WERI-Rb-1 (cell line): ENCODE results near the gene MTUS2.

ENCODE experiments used
- DNase-seq: peaks from one replicate; pipeline ENCODE4 v3.0.0-alpha.2; 2020
- H3K27ac ChIP-seq: fragments of 250-450 bp; sonication (Bioruptor Pico); 2 replicates; pipeline ENCODE4 v1.5.1; 2020; ENCODE audit warnings: mild to moderate bottlenecking, moderate library complexity
- H3K27me3 ChIP-seq: fragments of 250-450 bp; sonication (Bioruptor Pico); 2 replicates; pipeline ENCODE4 v1.5.1; 2021; ENCODE audit warnings: mild to moderate bottlenecking, low read depth, moderate library complexity; ENCODE audit not compliant: insufficient read depth, severe bottlenecking
- H3K36me3 ChIP-seq: fragments of 250-450 bp; sonication (Bioruptor Pico); 2 replicates; pipeline ENCODE4 v1.5.1; 2020; ENCODE audit warnings: mild to moderate bottlenecking, moderate library complexity
- H3K4me3 ChIP-seq: 2 replicates; pipeline ENCODE4 v1.5.1; 2011; ENCODE audit warnings: low read depth, mild to moderate bottlenecking, control low read depth, low read length
- H3K9me3 ChIP-seq: fragments of 250-450 bp; sonication (Bioruptor Pico); 2 replicates; pipeline ENCODE4 v1.5.1; 2021; ENCODE audit warnings: mild to moderate bottlenecking, moderate library complexity; ENCODE audit not compliant: severe bottlenecking
- TF ChIP-seq, protein P1 (sequence below): IDR thresholded peaks from 2 replicates; pipeline ENCODE4 v1.5.1; 2011; ENCODE audit warnings: low read depth, mild to moderate bottlenecking, control low read depth, inconsistent platforms, low read length

Gene MTUS2

DNA sequence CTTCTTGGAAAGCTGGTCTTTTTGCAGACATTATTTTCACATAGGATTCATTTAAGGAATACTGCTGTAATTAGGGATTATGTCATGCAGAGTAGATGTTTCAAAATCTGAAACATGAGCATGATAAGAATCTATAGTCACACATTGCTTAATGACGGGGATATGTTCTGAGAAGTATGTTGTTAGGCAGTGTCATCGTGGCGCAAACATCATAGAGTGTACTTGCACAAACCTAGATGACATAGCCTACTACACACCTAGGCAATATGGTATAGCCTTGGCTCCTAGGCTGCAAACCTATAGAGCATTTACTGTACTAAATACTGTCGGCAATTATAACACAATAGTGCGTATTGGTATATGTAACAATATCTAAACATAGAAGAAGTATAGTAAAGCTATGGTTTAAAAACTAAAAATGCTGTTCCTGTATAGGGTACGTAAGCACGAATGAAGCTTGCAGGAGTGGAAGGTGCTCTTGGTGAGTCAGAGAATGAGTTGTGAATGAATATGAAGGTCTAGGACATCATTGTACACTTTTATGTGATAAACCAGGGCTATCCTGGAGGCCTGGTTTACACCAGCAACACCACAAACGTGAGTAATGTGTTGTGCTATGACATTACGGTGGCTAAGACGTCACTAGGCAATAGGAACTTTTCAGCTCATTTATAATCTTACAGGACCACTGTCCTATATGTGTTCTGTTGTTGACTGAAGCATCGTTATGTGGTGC is 283.1 kb downstream of the MTUS2 start:
- Histone ChIP-seq H3K27ac (no peak overlapping the region), H3K9me3 (no peaks in the 10 kb centered on the region), H3K4me3 (no peak overlapping the region), H3K27me3 (no peaks in the 10 kb centered on the region), H3K36me3 (no peaks in the 10 kb centered on the region)
- no peak for DNase-seq
- TF ChIP-seq, protein P1, sequence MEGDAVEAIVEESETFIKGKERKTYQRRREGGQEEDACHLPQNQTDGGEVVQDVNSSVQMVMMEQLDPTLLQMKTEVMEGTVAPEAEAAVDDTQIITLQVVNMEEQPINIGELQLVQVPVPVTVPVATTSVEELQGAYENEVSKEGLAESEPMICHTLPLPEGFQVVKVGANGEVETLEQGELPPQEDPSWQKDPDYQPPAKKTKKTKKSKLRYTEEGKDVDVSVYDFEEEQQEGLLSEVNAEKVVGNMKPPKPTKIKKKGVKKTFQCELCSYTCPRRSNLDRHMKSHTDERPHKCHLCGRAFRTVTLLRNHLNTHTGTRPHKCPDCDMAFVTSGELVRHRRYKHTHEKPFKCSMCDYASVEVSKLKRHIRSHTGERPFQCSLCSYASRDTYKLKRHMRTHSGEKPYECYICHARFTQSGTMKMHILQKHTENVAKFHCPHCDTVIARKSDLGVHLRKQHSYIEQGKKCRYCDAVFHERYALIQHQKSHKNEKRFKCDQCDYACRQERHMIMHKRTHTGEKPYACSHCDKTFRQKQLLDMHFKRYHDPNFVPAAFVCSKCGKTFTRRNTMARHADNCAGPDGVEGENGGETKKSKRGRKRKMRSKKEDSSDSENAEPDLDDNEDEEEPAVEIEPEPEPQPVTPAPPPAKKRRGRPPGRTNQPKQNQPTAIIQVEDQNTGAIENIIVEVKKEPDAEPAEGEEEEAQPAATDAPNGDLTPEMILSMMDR: no peak

DNA sequence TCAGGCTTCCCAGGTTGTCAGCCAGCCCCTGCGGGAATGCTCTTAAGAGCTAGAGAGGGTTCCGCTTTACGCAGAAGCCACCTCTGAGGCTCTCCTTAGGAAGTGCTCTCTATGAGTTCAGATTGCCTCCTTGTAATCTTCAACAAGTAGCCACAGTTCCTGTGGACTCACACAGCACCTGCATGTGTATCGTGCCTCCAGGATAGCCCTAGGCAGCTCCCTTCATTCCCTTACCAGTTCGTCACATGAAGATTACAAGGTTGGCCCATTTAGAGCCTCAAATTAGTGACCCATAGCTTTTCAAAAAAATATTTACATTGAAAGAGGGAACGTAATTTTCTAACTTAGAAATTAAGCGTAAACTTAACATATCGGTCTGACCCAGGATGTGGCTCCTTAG is 284.3 kb downstream of the MTUS2 start:
- Histone ChIP-seq H3K27ac (no peak overlapping the region), H3K36me3 (no peaks in the 10 kb centered on the region), H3K27me3 (no peaks in the 10 kb centered on the region), H3K4me3 (no peak overlapping the region), H3K9me3 (no peaks in the 10 kb centered on the region)
- no peak for DNase-seq
- TF ChIP-seq, protein P1: no peak

DNA sequence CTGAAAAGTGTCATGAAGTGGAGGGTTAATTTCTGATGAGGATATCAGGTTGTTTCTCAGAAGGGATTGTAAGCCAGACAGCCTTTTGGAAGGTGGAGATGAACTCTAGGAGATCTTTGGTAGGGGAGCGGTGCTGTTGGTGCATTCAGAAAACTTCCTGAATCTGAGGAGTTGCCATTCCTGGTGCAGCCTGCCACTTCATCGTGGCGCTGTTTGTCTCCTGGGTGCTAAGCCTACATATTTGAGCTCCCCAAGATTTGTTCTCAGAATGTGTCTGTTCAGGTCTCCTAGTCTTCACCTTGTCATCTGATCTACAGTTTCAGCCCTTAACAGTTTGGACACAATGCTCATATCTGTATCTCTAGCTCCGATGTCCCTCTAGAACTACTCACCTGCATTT is 285.6 kb downstream of the MTUS2 start:
- DNase-seq: no peak
- TF ChIP-seq, protein P1: peak; percentile 34
- H3K27ac ChIP-seq: no peak overlapping the region
- no peak overlapping the region for H3K4me3 ChIP-seq
- no peaks in the 10 kb centered on the region for H3K9me3 ChIP-seq
- no peaks in the 10 kb centered on the region for H3K36me3 ChIP-seq
- H3K27me3 ChIP-seq: no peaks in the 10 kb centered on the region

DNA sequence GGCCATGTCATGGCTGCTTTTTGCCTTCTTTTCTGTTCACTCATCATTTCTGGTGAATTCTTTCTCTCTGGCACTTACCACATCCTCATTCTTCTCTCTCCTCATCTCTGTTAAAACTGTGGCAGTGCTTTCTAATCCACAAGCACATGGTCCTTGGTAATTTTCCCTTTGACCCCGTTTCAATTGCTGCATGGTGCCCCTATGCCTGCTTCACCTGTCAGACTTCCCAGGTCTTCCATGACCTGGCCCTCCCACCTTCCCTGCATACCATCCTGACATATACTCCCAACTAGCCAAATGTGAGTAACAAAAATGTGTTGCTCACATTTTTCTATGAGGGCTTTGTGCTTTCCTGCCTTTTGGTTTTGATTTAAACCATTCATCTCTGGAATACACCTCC is 286.5 kb downstream of the MTUS2 start:
- H3K27me3 ChIP-seq: no peaks in the 10 kb centered on the region
- no peak overlapping the region for H3K4me3 ChIP-seq
- TF ChIP-seq, protein P1: no peak
- no peaks in the 10 kb centered on the region for H3K9me3 ChIP-seq
- H3K27ac ChIP-seq: no peak overlapping the region
- no peaks in the 10 kb centered on the region for H3K36me3 ChIP-seq
- no peak for DNase-seq

DNA sequence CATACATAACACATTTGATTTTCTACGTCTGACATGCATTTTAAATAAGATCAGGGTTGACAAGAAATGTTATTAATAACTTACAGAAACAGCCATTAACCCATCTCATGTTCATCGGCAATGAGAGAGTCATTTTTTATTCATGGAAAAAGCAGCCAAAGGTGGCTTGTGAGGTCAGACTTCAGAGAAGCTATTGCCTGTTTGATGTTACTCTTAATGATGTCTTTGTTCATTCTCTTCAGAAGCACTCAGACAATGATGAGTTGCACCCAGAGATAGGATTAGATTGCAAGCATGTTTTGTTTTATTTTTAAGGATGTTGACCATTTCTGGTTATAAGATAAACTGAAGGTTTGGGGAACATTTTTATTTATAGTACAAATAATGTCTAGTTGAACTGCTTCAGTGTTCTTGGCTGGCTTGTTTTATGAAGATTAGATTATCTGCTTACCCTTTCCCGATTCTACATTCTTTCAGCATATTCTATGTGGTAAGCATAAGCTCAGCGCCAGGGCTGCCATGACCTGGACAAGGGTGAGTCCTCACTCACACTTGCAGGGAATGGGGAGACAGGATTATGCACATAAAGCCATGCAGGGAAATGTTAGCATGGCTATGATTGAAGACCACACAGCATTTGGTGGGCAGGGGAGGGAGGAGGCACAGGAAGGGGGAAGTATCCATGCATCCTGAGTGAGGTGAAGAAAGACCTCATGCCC is 288.1 kb downstream of the MTUS2 start:
- H3K9me3 ChIP-seq: no peaks in the 10 kb centered on the region
- H3K27me3 ChIP-seq: no peaks in the 10 kb centered on the region
- no peak for DNase-seq
- no peaks in the 10 kb centered on the region for H3K36me3 ChIP-seq
- TF ChIP-seq, protein P1: no peak
- no peak overlapping the region for H3K4me3 ChIP-seq
- no peak overlapping the region for H3K27ac ChIP-seq
